ENCODE data around the gene ABHD17C.

DNA sequence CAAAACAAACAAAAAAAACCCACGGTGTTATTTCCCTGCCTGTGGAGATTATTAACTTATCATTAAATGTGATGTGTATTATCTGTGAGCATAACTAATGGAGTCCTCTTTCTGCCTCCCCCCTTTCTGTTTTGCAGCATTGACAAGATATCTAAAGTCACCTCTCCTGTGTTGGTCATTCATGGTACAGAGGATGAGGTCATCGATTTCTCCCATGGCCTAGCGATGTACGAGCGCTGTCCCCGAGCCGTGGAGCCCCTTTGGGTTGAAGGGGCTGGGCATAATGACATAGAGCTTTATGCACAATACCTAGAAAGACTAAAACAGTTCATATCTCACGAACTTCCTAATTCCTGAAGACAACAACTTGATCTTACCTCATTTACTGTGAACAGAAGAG is 58.9 kb downstream of the ABHD17C start:
- TF ChIP-seq CTCF (conservative IDR thresholded peaks at IDR 0.05; ENCODE audit: low read depth, low read length) (no peak), EZH2 (IDR thresholded peaks at IDR 0.05; ENCODE audit: low read length, unreplicated experiment) (no peak)

Measured in PC-3 (cell line).